Measurements from ENCODE around the gene HIVEP3.

Gene HIVEP3

GRCh38 chr1:41508290-41508689 is 410.4 kb downstream of the HIVEP3 start:
- H3K9me3 ChIP-seq (ENCODE audit: low read length) = no peaks in the 10 kb centered on the region
- no peak overlapping the region for H2AFZ ChIP-seq (ENCODE audit: low read length)
- no peak overlapping the region for H3K9ac ChIP-seq (ENCODE audit: low read length)
- no peaks in the 10 kb centered on the region for H3F3A ChIP-seq (ENCODE audit: insufficient read depth, low read length)
- no peaks in the 10 kb centered on the region for H3K79me2 ChIP-seq (ENCODE audit: insufficient read depth, low read length)
- no peaks in the 10 kb centered on the region for H4K20me1 ChIP-seq (ENCODE audit: insufficient read depth, low read length)
- H3K4me3 ChIP-seq (ENCODE audit: low read depth, low read length, poor library complexity, severe bottlenecking) = no peak overlapping the region
- no peak overlapping the region for H3K27ac ChIP-seq (ENCODE audit: low read depth, low read length, poor library complexity, severe bottlenecking)
- H3K9me2 ChIP-seq (ENCODE audit: low read depth, low read length) = no peaks in the 10 kb centered on the region
- H3K36me3 ChIP-seq (ENCODE audit: insufficient read depth, low read length) = no peaks in the 10 kb centered on the region
- H3K4me1 ChIP-seq (ENCODE audit: insufficient read depth, low read length, severe bottlenecking) = no peaks in the 10 kb centered on the region
- H3K4me2 ChIP-seq (ENCODE audit: low read length) = no peak overlapping the region
- TF ChIP-seq CTCF (IDR thresholded peaks at IDR 0.05; ENCODE audit: low read length) (no peak), EZH2 (IDR thresholded peaks at IDR 0.05; ENCODE audit: borderline replicate concordance, low read length) (no peak)
- no peaks in the 10 kb centered on the region for H3K27me3 ChIP-seq (ENCODE audit: insufficient read depth, low read length)

- no peaks in the 10 kb centered on the region for H3F3A ChIP-seq (ENCODE audit: insufficient read depth, low read length)
- no peaks in the 10 kb centered on the region for H3K9me3 ChIP-seq (ENCODE audit: low read length)
- no peak for TF ChIP-seq CTCF (IDR thresholded peaks at IDR 0.05; ENCODE audit: low read length)
- no peak for TF ChIP-seq EZH2 (IDR thresholded peaks at IDR 0.05; ENCODE audit: borderline replicate concordance, low read length)
- no peaks in the 10 kb centered on the region for H3K9me2 ChIP-seq (ENCODE audit: low read depth, low read length)
- H3K4me1 ChIP-seq (ENCODE audit: insufficient read depth, low read length, severe bottlenecking) = no peaks in the 10 kb centered on the region
- H3K27me3 ChIP-seq (ENCODE audit: insufficient read depth, low read length) = no peaks in the 10 kb centered on the region
- H2AFZ ChIP-seq (ENCODE audit: low read length) = no peak overlapping the region
- no peak overlapping the region for H3K4me2 ChIP-seq (ENCODE audit: low read length)
- no peak overlapping the region for H3K4me3 ChIP-seq (ENCODE audit: low read depth, low read length, poor library complexity, severe bottlenecking)
- H3K9ac ChIP-seq (ENCODE audit: low read length) = no peak overlapping the region
- no peaks in the 10 kb centered on the region for H3K36me3 ChIP-seq (ENCODE audit: insufficient read depth, low read length)
- no peak overlapping the region for H3K27ac ChIP-seq (ENCODE audit: low read depth, low read length, poor library complexity, severe bottlenecking)
- no peaks in the 10 kb centered on the region for H3K79me2 ChIP-seq (ENCODE audit: insufficient read depth, low read length)
- H4K20me1 ChIP-seq (ENCODE audit: insufficient read depth, low read length) = no peaks in the 10 kb centered on the region
Measured at GRCh38 chr1:41507836-41508235, 410.9 kb downstream of the HIVEP3 start.

- Histone ChIP-seq H3K36me3 (ENCODE audit: insufficient read depth, low read length) (no peaks in the 10 kb centered on the region), H3F3A (ENCODE audit: insufficient read depth, low read length) (no peaks in the 10 kb centered on the region), H3K27ac (ENCODE audit: low read depth, low read length, poor library complexity, severe bottlenecking) (no peak overlapping the region), H3K4me2 (ENCODE audit: low read length) (no peak overlapping the region), H3K79me2 (ENCODE audit: insufficient read depth, low read length) (no peaks in the 10 kb centered on the region), H3K4me1 (ENCODE audit: insufficient read depth, low read length, severe bottlenecking) (no peaks in the 10 kb centered on the region), H3K4me3 (ENCODE audit: low read depth, low read length, poor library complexity, severe bottlenecking) (no peak overlapping the region), H4K20me1 (ENCODE audit: insufficient read depth, low read length) (no peaks in the 10 kb centered on the region), H3K9me2 (ENCODE audit: low read depth, low read length) (no peaks in the 10 kb centered on the region), H3K9ac (ENCODE audit: low read length) (no peak overlapping the region), H3K27me3 (ENCODE audit: insufficient read depth, low read length) (no peaks in the 10 kb centered on the region), H2AFZ (ENCODE audit: low read length) (no peak overlapping the region), H3K9me3 (ENCODE audit: low read length) (no peaks in the 10 kb centered on the region)
- TF ChIP-seq EZH2 (IDR thresholded peaks at IDR 0.05; ENCODE audit: borderline replicate concordance, low read length) = no peak
- TF ChIP-seq CTCF (IDR thresholded peaks at IDR 0.05; ENCODE audit: low read length) = no peak
Measured at GRCh38 chr1:41507110-41507720, 411.5 kb downstream of the HIVEP3 start.

Measured in OCI-LY1 (cell line).